Epithelial cell of alveolus of lung (primary cell): ENCODE data around the gene GABRG1. TPM values are rescaled to one million over a fixed set of nuclear protein-coding genes. Genes with fewer than 3 reads are reported as not detected.

ENCODE experiments used
- total RNA-seq: library from RNA; depleted of rRNA; stranded (reverse); fragments of >200 nt; gene quantifications from 2 replicates; pipeline ENCODE4 v1.2.1, GENCODE V29; 2015

The GABRG1 gene
- not detected in 2 replicates for total RNA-seq

GRCh38 chr4:46123913-46124755 lies at the start of gene GABRG1:
Gene GABRG1 (minus strand): TSS chr4:46124054. CDS start chr4:46123913, 141 bp downstream.

